ENCODE results near the gene MLLT3.

MLLT3 gene

GRCh38 chr9:20592673-20593072 lies 29.6 kb downstream of the MLLT3 start:
- TF ChIP-seq REST (IDR thresholded peaks at IDR 0.05; ENCODE audit: insufficient read depth in 1 of 2, low read depth in 2 of 2, low read length in 2 of 2) = no peak
- TF ChIP-seq POLR2AphosphoS5 (IDR thresholded peaks at IDR 0.05; ENCODE audit: low read depth, low read length) = no peak

GRCh38 chr9:20591223-20591622 lies 31.1 kb downstream of the MLLT3 start:
- no peak for TF ChIP-seq TAF1 (IDR thresholded peaks at IDR 0.05; ENCODE audit: borderline replicate concordance, insufficient read depth, low read length)
- no peak for TF ChIP-seq REST (IDR thresholded peaks at IDR 0.05; ENCODE audit: insufficient read depth in 1 of 2, low read depth in 2 of 2, low read length in 2 of 2)

- TF ChIP-seq FOXP2 (optimal IDR thresholded peaks at IDR 0.05; ENCODE audit: borderline replicate concordance, extremely low read depth, extremely low read length, insufficient read depth) = no peak
- TF ChIP-seq TAF1 (IDR thresholded peaks at IDR 0.05; ENCODE audit: borderline replicate concordance, insufficient read depth, low read length) = no peak
- TF ChIP-seq SIN3A (IDR thresholded peaks at IDR 0.05; ENCODE audit: borderline replicate concordance, insufficient read depth, low read length) = no peak
Observed at GRCh38 chr9:20584968-20585643, 37.2 kb downstream of the MLLT3 start.

GRCh38 chr9:20582150-20582549 lies 40.1 kb downstream of the MLLT3 start:
- TF ChIP-seq TAF1 (IDR thresholded peaks at IDR 0.05; ENCODE audit: borderline replicate concordance, insufficient read depth, low read length) (no peak), POLR2AphosphoS5 (IDR thresholded peaks at IDR 0.05; ENCODE audit: low read depth, low read length) (no peak), REST (IDR thresholded peaks at IDR 0.05; ENCODE audit: insufficient read depth in 1 of 2, low read depth in 2 of 2, low read length in 2 of 2) (no peak), FOXP2 (optimal IDR thresholded peaks at IDR 0.05; ENCODE audit: borderline replicate concordance, extremely low read depth, extremely low read length, insufficient read depth) (no peak), SIN3A (IDR thresholded peaks at IDR 0.05; ENCODE audit: borderline replicate concordance, insufficient read depth, low read length) (no peak)

- TF ChIP-seq FOXP2 (optimal IDR thresholded peaks at IDR 0.05; ENCODE audit: borderline replicate concordance, extremely low read depth, extremely low read length, insufficient read depth) = no peak
- TF ChIP-seq REST (IDR thresholded peaks at IDR 0.05; ENCODE audit: insufficient read depth in 1 of 2, low read depth in 2 of 2, low read length in 2 of 2) = no peak
- no peak for TF ChIP-seq POLR2AphosphoS5 (IDR thresholded peaks at IDR 0.05; ENCODE audit: low read depth, low read length)
- no peak for TF ChIP-seq SIN3A (IDR thresholded peaks at IDR 0.05; ENCODE audit: borderline replicate concordance, insufficient read depth, low read length)
- no peak for TF ChIP-seq TAF1 (IDR thresholded peaks at IDR 0.05; ENCODE audit: borderline replicate concordance, insufficient read depth, low read length)
Observed at GRCh38 chr9:20580673-20581072, 41.6 kb downstream of the MLLT3 start.

Data from PFSK-1 (cell line).